ENCODE results near the gene DHX40. TPM values are rescaled to one million over a fixed set of nuclear protein-coding genes. Genes with fewer than 3 reads are reported as not detected.
A peak's percentile ranks its signal among the peaks of the same experiment; 100 is the strongest.
"Not testable (repeated sequence)": the region's sequence is repeated elsewhere in the genome, so short reads cannot be mapped to it uniquely, and the experiment has no call there.

DHX40 gene
- total and polyA plus RNA-seq, 8 donors, result 6.6 to 21.2 (median 15.7) TPM

- WGBS, 2 donors, result 74 to 80% methylated on average over 7 of the region's 7 CpGs
- TF ChIP-seq CTCF (IDR thresholded peaks at IDR 0.05), result no peak
- no peak overlapping the region for H3K4me3 ChIP-seq
- H3K4me1 ChIP-seq, result no peaks in the 10 kb centered on the region
- intact Hi-C loops (cut with DNase I), result no loop called here
- no peaks in the 10 kb centered on the region for H3K36me3 ChIP-seq
- no peak for FAIRE-seq
- H3K9me3 ChIP-seq, result no peaks in the 10 kb centered on the region
- no peak overlapping the region for H3K27ac ChIP-seq
- ATAC-seq, result no peak
- H3K27me3 ChIP-seq, result no peaks in the 10 kb centered on the region
- no peak for DNase-seq
Measured at GRCh38 chr17:59558039-59558438, 7.4 kb upstream of the DHX40 start.

DNA sequence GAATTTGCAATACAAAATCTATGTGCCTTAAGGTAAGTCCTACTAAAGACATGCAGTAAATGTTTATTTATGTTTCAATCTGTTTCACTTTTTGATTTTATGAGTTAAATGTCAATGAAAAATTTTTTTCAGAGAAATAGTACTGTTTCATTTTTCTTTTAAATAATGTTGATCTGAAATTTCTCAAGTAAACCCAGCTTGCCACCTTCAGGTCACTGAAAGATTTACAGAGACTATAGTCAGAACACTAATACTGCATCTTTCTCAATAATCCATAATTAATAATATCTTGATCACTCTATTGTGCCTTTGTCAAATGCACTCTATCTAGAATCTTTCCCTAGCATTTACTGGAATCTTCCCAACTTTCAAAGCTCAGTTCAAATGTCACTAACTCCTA lies 6.5 kb upstream of the DHX40 start:
- ATAC-seq (no peak), FAIRE-seq (no peak), DNase-seq (no peak)
- Histone ChIP-seq H3K27ac (no peak overlapping the region), H3K27me3 (no peaks in the 10 kb centered on the region), H3K4me1 (no peaks in the 10 kb centered on the region), H3K9me3 (no peaks in the 10 kb centered on the region), H3K4me3 (no peak overlapping the region), H3K36me3 (no peaks in the 10 kb centered on the region)
- TF ChIP-seq CTCF (IDR thresholded peaks at IDR 0.05), result no peak
- intact Hi-C loops (cut with DNase I), result no loop called here

DNA sequence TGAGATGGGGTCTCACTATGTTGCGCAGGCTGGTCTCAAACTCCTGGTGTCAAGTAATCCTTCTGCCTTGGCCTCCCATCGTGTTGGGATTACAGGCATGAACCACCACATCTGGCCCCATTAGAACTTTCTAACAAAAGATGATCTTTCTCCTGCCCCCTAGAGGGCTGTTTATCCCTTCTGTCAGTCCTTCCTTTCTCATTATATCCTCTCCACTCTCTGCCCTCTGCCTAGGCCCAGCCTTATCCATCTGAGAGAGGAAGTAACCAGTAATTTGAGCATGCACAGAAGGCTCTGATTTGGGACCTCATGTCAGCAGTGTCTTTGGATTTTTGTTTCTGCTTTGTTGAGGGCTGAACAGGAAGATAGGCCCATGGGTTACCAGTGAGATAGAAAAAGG lies 4.4 kb upstream of the DHX40 start:
- no peak for FAIRE-seq
- H3K4me1 ChIP-seq, result peaks cover 0 to 3% (median 3%) of the 10 kb centered on the region in 3 donors
- H3K36me3 ChIP-seq, result no peaks in the 10 kb centered on the region
- intact Hi-C loops (cut with DNase I), result no loop called here
- no peak for TF ChIP-seq CTCF (IDR thresholded peaks at IDR 0.05)
- H3K27ac ChIP-seq, result no peak overlapping the region
- H3K9me3 ChIP-seq, result no peaks in the 10 kb centered on the region
- H3K4me3 ChIP-seq, result no peak overlapping the region
- no peak for DNase-seq
- ATAC-seq, result no peak
- no peaks in the 10 kb centered on the region for H3K27me3 ChIP-seq
- 71 to 73% methylated on average over 2 of the region's 2 CpGs for WGBS, 2 donors

DNA sequence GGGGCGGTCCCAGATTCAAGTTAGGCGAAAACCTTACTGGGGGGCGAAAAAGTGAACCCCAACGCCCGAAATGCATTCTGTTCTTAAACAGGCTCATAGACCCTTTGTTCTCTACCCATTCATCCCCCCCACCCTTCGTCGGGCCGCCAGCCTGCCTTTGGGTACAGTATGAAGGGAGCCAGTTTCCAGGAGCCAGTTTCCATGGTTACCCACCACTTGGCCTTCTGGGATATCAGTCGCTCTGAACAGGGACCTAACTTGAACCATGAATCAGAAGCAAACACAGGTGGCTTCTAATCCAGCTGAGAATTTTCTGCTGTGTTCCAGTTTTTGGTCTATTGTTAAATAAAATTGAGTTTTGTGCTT lies 532 bp downstream of the DHX40 start:
- no peak for TF ChIP-seq CTCF (IDR thresholded peaks at IDR 0.05)
- ATAC-seq (peak; percentile 91 to 95 (median 94)), FAIRE-seq (no peak), DNase-seq (peak; percentile 62 to 82 (median 74))
- Histone ChIP-seq H3K36me3 (no peaks in the 10 kb centered on the region), H3K4me3 (peak overlapping the region; percentile 78 to 93 (median 91)), H3K27ac (peak overlapping the region; percentile 44 to 80 (median 69)), H3K9me3 (no peaks in the 10 kb centered on the region), H3K27me3 (no peaks in the 10 kb centered on the region), H3K4me1 (peaks cover 6 to 10% (median 7%) of the 10 kb centered on the region in 3 donors)
- intact Hi-C loops (cut with DNase I), result no loop called here
- 0% methylated on average over 9 of the region's 9 CpGs for WGBS, 2 donors

GRCh38 chr17:59569151-59569550 lies 3.7 kb downstream of the DHX40 start:
- ATAC-seq; H3K4me3 ChIP-seq; FAIRE-seq; H3K9me3 ChIP-seq; H3K36me3 ChIP-seq; intact Hi-C loops (cut with DNase I); DNase-seq; H3K27ac ChIP-seq; H3K4me1 ChIP-seq; H3K27me3 ChIP-seq: not testable (repeated sequence)
- WGBS, 2 donors, result 93 to 96% methylated on average over 5 of the region's 5 CpGs

Data from pancreas (tissue), 10 donors.